SK-N-SH treated with all-trans-retinoic acid at 6 μM for 48 hours (cell line): ENCODE results near the gene ARHGEF16.

Source experiments
- ATAC-seq: fragments of 200-7000 bp; cut with Tn5 transposase; 3 replicates; pipeline ENCODE4 v1.9.1; 2020; ENCODE audit warnings: mild to moderate bottlenecking, moderate library complexity
- ARNTL ChIP-seq: fragments of 450-650 bp; formaldehyde crosslinking; IDR thresholded peaks from 2 replicates; pipeline ENCODE4 v1.5.0; 2020; ENCODE audit warnings: low read depth, mild to moderate bottlenecking, moderate library complexity, borderline replicate concordance
- BACH2 ChIP-seq: fragments of 250-450 bp; sonication (Bioruptor Pico); IDR thresholded peaks from 2 replicates; pipeline ENCODE4 v1.9.0; 2021; ENCODE audit warnings: mild to moderate bottlenecking, borderline replicate concordance
- CSDC2 ChIP-seq: fragments of 250-450 bp; sonication (Bioruptor Pico); IDR thresholded peaks from 2 replicates; pipeline ENCODE4 v1.5.0; 2020; ENCODE audit warnings: mild to moderate bottlenecking, moderate library complexity
- ESRRG ChIP-seq: fragments of 250-450 bp; sonication (Bioruptor Pico); IDR thresholded peaks from 2 replicates; pipeline ENCODE4 v1.6.1; 2021; ENCODE audit warnings: mild to moderate bottlenecking
- GLIS3 ChIP-seq: fragments of 250-450 bp; sonication (Bioruptor Pico); IDR thresholded peaks from 2 replicates; pipeline ENCODE4 v1.5.0; 2020; ENCODE audit warnings: mild to moderate bottlenecking, moderate library complexity
- ISL1 ChIP-seq: fragments of 250-450 bp; sonication (Bioruptor Pico); IDR thresholded peaks from 2 replicates; pipeline ENCODE4 v2.1.2; 2022; ENCODE audit warnings: mild to moderate bottlenecking, moderate library complexity
- OSR1 ChIP-seq: fragments of 250-450 bp; sonication (Bioruptor Pico); IDR thresholded peaks from 2 replicates; pipeline ENCODE4 v1.8.0; 2022; ENCODE audit warnings: moderate library complexity, mild to moderate bottlenecking, inconsistent platforms
- PPARA ChIP-seq: fragments of 250-450 bp; sonication (Bioruptor Pico); IDR thresholded peaks from 2 replicates; pipeline ENCODE4 v1.5.0; 2020; ENCODE audit warnings: mild to moderate bottlenecking, borderline replicate concordance
- RARB ChIP-seq: fragments of 250-450 bp; sonication (Bioruptor Pico); IDR thresholded peaks from 2 replicates; pipeline ENCODE4 v1.8.0; 2021; ENCODE audit warnings: mild to moderate bottlenecking, moderate library complexity
- SNAI2 ChIP-seq: fragments of 250-450 bp; sonication (Bioruptor Pico); IDR thresholded peaks from 2 replicates; pipeline ENCODE4 v1.5.0; 2020; ENCODE audit warnings: mild to moderate bottlenecking, moderate library complexity
- TCF4 ChIP-seq: fragments of 250-450 bp; sonication (Bioruptor Pico); IDR thresholded peaks from 2 replicates; pipeline ENCODE4 v1.8.0; 2021; ENCODE audit warnings: mild to moderate bottlenecking, moderate library complexity, borderline replicate concordance
- ZC3H10 ChIP-seq: fragments of 250-450 bp; sonication (Bioruptor Pico); IDR thresholded peaks from 2 replicates; pipeline ENCODE4 v1.5.1; 2021; ENCODE audit warnings: mild to moderate bottlenecking, moderate library complexity
- ZFP3 ChIP-seq: fragments of 250-450 bp; sonication (Bioruptor Pico); IDR thresholded peaks from 2 replicates; pipeline ENCODE4 v1.5.0; 2020; ENCODE audit warnings: mild to moderate bottlenecking, moderate library complexity
- ZNF565 ChIP-seq: fragments of 450-650 bp; formaldehyde crosslinking; conservative IDR thresholded peaks from 2 replicates; pipeline ENCODE4 v1.5.0; 2020; ENCODE audit warnings: low read depth, mild to moderate bottlenecking, moderate library complexity
- ZNF8 ChIP-seq: fragments of 450-650 bp; formaldehyde crosslinking; IDR thresholded peaks from 2 replicates; pipeline ENCODE4 v1.5.0; 2020; ENCODE audit warnings: mild to moderate bottlenecking, moderate library complexity
- TF ChIP-seq, protein P1 (sequence below): fragments of 250-450 bp; sonication (Bioruptor Pico); IDR thresholded peaks from 2 replicates; pipeline ENCODE4 v1.5.1; 2020; ENCODE audit warnings: low read depth, mild to moderate bottlenecking, moderate library complexity
- TF ChIP-seq, protein P2 (sequence below): fragments of 250-450 bp; sonication (Bioruptor Pico); IDR thresholded peaks from 2 replicates; pipeline ENCODE4 v1.5.0; 2020; ENCODE audit warnings: mild to moderate bottlenecking, moderate library complexity
- TF ChIP-seq, protein P3 (sequence below): fragments of 250-450 bp; sonication (Bioruptor Pico); IDR thresholded peaks from 2 replicates; pipeline ENCODE4 v1.8.0; 2021; ENCODE audit warnings: low read depth, mild to moderate bottlenecking, moderate library complexity, borderline replicate concordance
- TF ChIP-seq, protein P4 (sequence below): fragments of 250-450 bp; sonication (Bioruptor Pico); IDR thresholded peaks from 2 replicates; pipeline ENCODE4 v1.5.1; 2021; ENCODE audit warnings: mild to moderate bottlenecking, moderate library complexity
- TF ChIP-seq, protein P5 (sequence below): fragments of 250-450 bp; sonication (Bioruptor Pico); IDR thresholded peaks from 2 replicates; pipeline ENCODE4 v1.8.0; 2020; ENCODE audit warnings: mild to moderate bottlenecking, moderate library complexity, borderline replicate concordance

ARHGEF16 gene

DNA sequence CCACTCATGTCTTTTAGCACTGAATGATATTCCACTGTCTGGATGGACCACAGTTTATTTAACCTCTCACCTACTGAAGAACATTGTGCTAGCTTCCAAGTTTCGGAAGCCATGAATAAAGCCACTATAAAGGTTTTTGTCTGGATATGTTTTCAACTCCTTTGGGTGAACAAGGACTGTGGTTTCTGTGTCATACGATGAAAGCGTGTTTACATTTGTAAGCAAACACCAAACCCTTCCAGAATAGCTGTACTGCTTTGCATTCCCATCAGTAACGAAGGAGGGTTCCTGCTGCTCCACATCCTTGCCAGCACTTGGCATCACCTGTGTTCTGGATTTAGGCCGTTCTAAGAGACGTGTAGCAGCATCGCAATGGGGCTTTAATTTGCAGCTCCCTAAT lies 10.7 kb upstream of the ARHGEF16 start:
- no peak for ATAC-seq
- TF ChIP-seq, protein P1, sequence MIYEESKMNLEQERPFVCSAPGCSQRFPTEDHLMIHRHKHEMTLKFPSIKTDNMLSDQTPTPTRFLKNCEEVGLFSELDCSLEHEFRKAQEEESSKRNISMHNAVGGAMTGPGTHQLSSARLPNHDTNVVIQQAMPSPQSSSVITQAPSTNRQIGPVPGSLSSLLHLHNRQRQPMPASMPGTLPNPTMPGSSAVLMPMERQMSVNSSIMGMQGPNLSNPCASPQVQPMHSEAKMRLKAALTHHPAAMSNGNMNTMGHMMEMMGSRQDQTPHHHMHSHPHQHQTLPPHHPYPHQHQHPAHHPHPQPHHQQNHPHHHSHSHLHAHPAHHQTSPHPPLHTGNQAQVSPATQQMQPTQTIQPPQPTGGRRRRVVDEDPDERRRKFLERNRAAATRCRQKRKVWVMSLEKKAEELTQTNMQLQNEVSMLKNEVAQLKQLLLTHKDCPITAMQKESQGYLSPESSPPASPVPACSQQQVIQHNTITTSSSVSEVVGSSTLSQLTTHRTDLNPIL = no peak
- TF ChIP-seq BACH2 (CRISPR knock-in tag) (no peak), ZNF8 (no peak), ARNTL (no peak)

DNA sequence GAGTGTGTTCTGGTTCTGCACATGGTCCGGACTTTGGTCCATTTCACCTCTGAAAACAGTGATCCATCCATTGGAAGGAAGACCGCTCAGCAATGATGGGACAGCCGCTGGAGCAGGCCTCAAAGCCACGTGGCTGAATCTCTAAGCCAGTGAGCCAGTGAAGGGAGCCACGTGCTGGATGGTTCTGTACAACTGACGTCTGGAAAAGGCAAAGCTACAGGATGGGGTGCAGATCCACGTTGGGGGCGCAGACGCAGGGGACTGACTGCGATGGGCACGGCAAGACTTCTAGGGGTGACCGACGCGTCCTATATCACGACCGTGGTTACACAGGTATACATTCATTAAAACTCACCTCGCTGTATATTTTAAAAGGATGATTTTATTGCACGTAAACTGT lies 10.2 kb upstream of the ARHGEF16 start:
- no peak for TF ChIP-seq RARB (CRISPR knock-in tag)
- TF ChIP-seq, all 23 proteins: peak for 0
- ATAC-seq = no peak

DNA sequence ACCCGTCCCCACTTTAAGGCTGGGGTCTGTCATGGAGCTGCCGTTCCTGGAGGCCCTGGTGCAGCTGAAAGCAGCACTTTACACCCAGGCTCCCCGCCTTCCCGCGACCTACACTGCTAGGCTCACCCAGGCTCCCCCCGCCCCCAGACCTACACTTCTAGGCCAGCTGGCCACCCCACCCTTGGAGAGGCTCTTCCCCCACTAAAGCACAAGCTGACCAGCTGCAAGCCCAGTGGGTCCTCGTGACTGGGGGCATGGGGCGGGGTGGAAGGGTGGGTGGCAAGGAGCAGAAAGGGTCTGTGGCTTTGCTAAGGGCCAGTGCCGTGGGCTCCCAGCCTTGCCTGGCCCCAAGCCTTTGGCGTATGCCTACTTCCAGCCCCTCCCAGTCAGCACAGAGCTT lies 9.7 kb upstream of the ARHGEF16 start:
- TF ChIP-seq ARNTL = no peak
- TF ChIP-seq OSR1 (CRISPR knock-in tag) = no peak
- TF ChIP-seq, protein P2, sequence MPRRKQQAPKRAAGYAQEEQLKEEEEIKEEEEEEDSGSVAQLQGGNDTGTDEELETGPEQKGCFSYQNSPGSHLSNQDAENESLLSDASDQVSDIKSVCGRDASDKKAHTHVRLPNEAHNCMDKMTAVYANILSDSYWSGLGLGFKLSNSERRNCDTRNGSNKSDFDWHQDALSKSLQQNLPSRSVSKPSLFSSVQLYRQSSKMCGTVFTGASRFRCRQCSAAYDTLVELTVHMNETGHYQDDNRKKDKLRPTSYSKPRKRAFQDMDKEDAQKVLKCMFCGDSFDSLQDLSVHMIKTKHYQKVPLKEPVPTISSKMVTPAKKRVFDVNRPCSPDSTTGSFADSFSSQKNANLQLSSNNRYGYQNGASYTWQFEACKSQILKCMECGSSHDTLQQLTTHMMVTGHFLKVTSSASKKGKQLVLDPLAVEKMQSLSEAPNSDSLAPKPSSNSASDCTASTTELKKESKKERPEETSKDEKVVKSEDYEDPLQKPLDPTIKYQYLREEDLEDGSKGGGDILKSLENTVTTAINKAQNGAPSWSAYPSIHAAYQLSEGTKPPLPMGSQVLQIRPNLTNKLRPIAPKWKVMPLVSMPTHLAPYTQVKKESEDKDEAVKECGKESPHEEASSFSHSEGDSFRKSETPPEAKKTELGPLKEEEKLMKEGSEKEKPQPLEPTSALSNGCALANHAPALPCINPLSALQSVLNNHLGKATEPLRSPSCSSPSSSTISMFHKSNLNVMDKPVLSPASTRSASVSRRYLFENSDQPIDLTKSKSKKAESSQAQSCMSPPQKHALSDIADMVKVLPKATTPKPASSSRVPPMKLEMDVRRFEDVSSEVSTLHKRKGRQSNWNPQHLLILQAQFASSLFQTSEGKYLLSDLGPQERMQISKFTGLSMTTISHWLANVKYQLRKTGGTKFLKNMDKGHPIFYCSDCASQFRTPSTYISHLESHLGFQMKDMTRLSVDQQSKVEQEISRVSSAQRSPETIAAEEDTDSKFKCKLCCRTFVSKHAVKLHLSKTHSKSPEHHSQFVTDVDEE (CRISPR knock-in tag) = no peak
- TF ChIP-seq, protein P1 = no peak
- TF ChIP-seq ZFP3 = no peak
- no peak for TF ChIP-seq BACH2 (CRISPR knock-in tag)
- TF ChIP-seq CSDC2 (CRISPR knock-in tag) = no peak
- no peak for TF ChIP-seq SNAI2 (CRISPR knock-in tag)
- TF ChIP-seq, protein P3, sequence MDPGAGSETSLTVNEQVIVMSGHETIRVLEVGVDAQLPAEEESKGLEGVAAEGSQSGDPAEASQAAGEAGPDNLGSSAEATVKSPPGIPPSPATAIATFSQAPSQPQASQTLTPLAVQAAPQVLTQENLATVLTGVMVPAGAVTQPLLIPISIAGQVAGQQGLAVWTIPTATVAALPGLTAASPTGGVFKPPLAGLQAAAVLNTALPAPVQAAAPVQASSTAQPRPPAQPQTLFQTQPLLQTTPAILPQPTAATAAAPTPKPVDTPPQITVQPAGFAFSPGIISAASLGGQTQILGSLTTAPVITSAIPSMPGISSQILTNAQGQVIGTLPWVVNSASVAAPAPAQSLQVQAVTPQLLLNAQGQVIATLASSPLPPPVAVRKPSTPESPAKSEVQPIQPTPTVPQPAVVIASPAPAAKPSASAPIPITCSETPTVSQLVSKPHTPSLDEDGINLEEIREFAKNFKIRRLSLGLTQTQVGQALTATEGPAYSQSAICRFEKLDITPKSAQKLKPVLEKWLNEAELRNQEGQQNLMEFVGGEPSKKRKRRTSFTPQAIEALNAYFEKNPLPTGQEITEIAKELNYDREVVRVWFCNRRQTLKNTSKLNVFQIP (CRISPR knock-in tag) = no peak
- TF ChIP-seq GLIS3 (CRISPR knock-in tag) = no peak
- no peak for TF ChIP-seq ESRRG (CRISPR knock-in tag)
- TF ChIP-seq, protein P4, sequence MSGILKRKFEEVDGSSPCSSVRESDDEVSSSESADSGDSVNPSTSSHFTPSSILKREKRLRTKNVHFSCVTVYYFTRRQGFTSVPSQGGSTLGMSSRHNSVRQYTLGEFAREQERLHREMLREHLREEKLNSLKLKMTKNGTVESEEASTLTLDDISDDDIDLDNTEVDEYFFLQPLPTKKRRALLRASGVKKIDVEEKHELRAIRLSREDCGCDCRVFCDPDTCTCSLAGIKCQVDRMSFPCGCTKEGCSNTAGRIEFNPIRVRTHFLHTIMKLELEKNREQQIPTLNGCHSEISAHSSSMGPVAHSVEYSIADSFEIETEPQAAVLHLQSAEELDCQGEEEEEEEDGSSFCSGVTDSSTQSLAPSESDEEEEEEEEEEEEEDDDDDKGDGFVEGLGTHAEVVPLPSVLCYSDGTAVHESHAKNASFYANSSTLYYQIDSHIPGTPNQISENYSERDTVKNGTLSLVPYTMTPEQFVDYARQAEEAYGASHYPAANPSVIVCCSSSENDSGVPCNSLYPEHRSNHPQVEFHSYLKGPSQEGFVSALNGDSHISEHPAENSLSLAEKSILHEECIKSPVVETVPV = no peak
- TF ChIP-seq TCF4 (CRISPR knock-in tag) = no peak
- no peak for TF ChIP-seq ISL1 (CRISPR knock-in tag)
- no peak for TF ChIP-seq PPARA (CRISPR knock-in tag)
- no peak for TF ChIP-seq ZC3H10 (CRISPR knock-in tag)
- ATAC-seq = no peak

DNA sequence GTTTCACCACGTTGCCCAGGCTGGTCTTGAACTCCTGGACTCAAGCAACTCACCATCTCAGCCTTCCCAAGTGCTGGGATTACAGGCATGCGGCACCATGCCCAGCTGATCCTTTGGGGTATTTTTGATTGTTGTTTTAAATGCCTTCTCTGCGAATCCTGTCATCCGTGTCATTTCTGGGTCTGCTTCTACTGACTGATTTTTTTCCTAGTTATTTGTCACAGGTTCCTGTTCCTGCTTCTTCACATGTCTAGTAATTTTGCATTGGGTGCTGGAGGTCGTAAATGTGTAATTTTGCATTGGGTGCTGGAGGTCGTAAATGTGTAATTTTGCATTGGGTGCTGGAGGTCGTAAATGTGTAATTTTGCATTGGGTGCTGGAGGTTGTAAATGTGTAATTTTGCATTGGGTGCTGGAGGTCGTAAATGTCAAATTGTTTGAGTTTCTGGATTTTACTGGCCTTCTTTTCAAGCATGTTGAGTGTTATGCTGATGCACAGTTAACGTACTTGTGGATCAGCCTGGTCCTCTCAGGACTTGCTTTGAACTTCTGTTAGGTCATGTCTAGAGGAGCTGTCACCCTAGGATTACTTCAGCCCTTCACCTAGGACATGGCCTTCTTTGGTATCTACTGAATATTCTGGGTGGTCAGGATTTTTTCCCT lies 4.1 kb upstream of the ARHGEF16 start:
- ATAC-seq = no peak
- no peak for TF ChIP-seq SNAI2 (CRISPR knock-in tag)
- no peak for TF ChIP-seq GLIS3 (CRISPR knock-in tag)
- TF ChIP-seq, protein P2 (CRISPR knock-in tag) = no peak
- no peak for TF ChIP-seq ARNTL
- no peak for TF ChIP-seq ZNF565 (CRISPR knock-in tag)
- TF ChIP-seq, protein P5, sequence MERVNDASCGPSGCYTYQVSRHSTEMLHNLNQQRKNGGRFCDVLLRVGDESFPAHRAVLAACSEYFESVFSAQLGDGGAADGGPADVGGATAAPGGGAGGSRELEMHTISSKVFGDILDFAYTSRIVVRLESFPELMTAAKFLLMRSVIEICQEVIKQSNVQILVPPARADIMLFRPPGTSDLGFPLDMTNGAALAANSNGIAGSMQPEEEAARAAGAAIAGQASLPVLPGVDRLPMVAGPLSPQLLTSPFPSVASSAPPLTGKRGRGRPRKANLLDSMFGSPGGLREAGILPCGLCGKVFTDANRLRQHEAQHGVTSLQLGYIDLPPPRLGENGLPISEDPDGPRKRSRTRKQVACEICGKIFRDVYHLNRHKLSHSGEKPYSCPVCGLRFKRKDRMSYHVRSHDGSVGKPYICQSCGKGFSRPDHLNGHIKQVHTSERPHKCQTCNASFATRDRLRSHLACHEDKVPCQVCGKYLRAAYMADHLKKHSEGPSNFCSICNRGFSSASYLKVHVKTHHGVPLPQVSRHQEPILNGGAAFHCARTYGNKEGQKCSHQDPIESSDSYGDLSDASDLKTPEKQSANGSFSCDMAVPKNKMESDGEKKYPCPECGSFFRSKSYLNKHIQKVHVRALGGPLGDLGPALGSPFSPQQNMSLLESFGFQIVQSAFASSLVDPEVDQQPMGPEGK (CRISPR knock-in tag) = no peak
- TF ChIP-seq BACH2 (CRISPR knock-in tag) = no peak
- no peak for TF ChIP-seq RARB (CRISPR knock-in tag)
- no peak for TF ChIP-seq ESRRG (CRISPR knock-in tag)
- no peak for TF ChIP-seq ISL1 (CRISPR knock-in tag)
- no peak for TF ChIP-seq OSR1 (CRISPR knock-in tag)
